Measurements from ENCODE around the gene SUGP1.

DNA sequence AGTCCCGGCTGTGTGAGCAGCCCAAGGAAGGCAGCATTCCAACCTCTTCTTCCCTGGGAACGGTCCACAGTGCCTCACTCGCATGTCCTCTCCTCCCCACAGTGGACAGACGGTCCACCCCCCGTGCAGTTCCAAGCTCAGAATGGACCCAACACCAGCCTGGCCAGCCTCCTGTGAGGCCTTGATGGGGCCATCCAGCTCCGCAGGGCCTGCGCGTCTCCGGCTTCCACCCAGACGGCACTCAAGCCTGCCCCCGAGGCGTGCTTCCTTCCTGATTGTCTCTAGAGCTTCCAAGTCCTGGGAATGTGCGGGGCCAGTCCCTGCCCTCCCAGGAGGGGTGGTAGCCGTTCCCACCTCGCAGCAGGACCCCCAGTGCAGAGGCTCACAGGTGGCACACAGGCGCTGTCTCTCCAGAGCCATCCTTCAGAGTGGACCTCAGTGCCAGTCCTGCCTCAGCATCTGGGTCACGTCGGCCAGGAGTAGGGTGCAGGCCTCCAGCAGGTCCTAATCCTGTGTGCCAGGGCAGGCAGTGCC, 35.4 kb upstream of the SUGP1 start:
- TF ChIP-seq, protein P1, sequence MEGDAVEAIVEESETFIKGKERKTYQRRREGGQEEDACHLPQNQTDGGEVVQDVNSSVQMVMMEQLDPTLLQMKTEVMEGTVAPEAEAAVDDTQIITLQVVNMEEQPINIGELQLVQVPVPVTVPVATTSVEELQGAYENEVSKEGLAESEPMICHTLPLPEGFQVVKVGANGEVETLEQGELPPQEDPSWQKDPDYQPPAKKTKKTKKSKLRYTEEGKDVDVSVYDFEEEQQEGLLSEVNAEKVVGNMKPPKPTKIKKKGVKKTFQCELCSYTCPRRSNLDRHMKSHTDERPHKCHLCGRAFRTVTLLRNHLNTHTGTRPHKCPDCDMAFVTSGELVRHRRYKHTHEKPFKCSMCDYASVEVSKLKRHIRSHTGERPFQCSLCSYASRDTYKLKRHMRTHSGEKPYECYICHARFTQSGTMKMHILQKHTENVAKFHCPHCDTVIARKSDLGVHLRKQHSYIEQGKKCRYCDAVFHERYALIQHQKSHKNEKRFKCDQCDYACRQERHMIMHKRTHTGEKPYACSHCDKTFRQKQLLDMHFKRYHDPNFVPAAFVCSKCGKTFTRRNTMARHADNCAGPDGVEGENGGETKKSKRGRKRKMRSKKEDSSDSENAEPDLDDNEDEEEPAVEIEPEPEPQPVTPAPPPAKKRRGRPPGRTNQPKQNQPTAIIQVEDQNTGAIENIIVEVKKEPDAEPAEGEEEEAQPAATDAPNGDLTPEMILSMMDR (conservative IDR thresholded peaks at IDR 0.05; ENCODE audit: low read depth, low read length): no peak
- TF ChIP-seq EZH2 (IDR thresholded peaks at IDR 0.05; ENCODE audit: borderline replicate concordance, low read depth, low read length, poor library complexity, severe bottlenecking): no peak
